ENCODE data around the gene CACUL1.

DNA sequence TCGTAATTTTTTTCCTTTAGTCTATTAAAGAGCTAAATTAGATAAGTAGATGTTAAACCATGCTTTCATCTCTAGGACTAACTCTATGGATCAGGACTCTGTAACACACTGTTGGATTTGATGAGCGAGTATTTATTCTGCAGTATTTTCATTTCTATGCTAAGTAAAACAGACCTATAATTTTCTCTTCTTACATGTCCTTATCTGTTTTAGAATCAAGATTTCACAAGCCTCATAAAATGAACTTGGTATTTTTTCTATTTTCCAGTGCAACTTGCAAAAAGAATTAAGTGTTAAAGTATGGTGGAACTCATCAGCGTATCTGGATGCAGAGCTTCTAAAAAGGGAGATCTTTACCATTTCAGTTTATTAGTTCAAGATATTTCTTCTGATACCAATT, 2.4 kb downstream of the CACUL1 start:
- no peak for TF ChIP-seq POLR2A (IDR thresholded peaks at IDR 0.05; ENCODE audit: low read length)
- no peak for TF ChIP-seq GATA1 (IDR thresholded peaks at IDR 0.05; ENCODE audit: low read depth, low read length)

Measured in erythroblast (primary cell).